ENCODE results near the gene CKAP4. TPM values are rescaled to one million over a fixed set of nuclear protein-coding genes. Genes with fewer than 3 reads are reported as not detected.
A peak's percentile ranks its signal among the peaks of the same experiment; 100 is the strongest.

CKAP4 gene
- total and polyA plus RNA-seq, 2 of the 13 experiments (the other 11 are each of a cell fraction or from before 2014, with no cell fraction given): 39.2 to 70.2 TPM

GRCh38 chr12:106282457-106283097 lies 34.8 kb upstream of the CKAP4 start (continued):
- TF ChIP-seq MAX (IDR thresholded peaks at IDR 0.05): peak; percentile 47; the same call in 1 of the 2 replicates
- peak; percentile 87 for TF ChIP-seq STAG1 (CRISPR knock-in tag; IDR thresholded peaks at IDR 0.05)
- peak; percentile 57; the same call in 1 of the 2 replicates for TF ChIP-seq DMAP1 (CRISPR knock-in tag; IDR thresholded peaks at IDR 0.05)
- TF ChIP-seq ZNF777 (CRISPR knock-in tag; IDR thresholded peaks at IDR 0.05): no peak
- peak; percentile 53 to 91; a peak in 3 of 4 replicates for TF ChIP-seq EP300 (IDR thresholded peaks at IDR 0.05; ENCODE audit: low read depth in 2 of 2, low read length in 2 of 2)
- TF ChIP-seq EP300 (CRISPR knock-in tag; IDR thresholded peaks at IDR 0.05; ENCODE audit: borderline replicate concordance): peak; percentile 86; the same call in 1 of the 2 replicates
- TF ChIP-seq ZNF850 (CRISPR knock-in tag; conservative IDR thresholded peaks at IDR 0.05): no peak
- no peak for TF ChIP-seq TRIM24 (CRISPR knock-in tag; IDR thresholded peaks at IDR 0.05)
- peak; percentile 98 for TF ChIP-seq KDM1A (CRISPR knock-in tag; IDR thresholded peaks at IDR 0.05)
- TF ChIP-seq RAD51 (IDR thresholded peaks at IDR 0.05; ENCODE audit: borderline replicate concordance): no peak
- TF ChIP-seq ELF3 (CRISPR knock-in tag; IDR thresholded peaks at IDR 0.05): peak; percentile 82
- no peak for TF ChIP-seq CHD2 (IDR thresholded peaks at IDR 0.05; ENCODE audit: low read depth, low read length)
- no peak for TF ChIP-seq SP1 (IDR thresholded peaks at IDR 0.05)
- TF ChIP-seq SP1 (CRISPR knock-in tag; IDR thresholded peaks at IDR 0.05): no peak
- no peak for TF ChIP-seq POLR2AphosphoS2 (IDR thresholded peaks at IDR 0.05; ENCODE audit: low read depth, low read length)
- no peak for TF ChIP-seq SP2 (CRISPR knock-in tag; IDR thresholded peaks at IDR 0.05)
- TF ChIP-seq MXI1 (IDR thresholded peaks at IDR 0.05; ENCODE audit: borderline replicate concordance, low read depth, low read length): peak; percentile 49; the same call in 1 of the 3 replicates
- no peak for TF ChIP-seq ZNF556 (CRISPR knock-in tag; IDR thresholded peaks at IDR 0.05; ENCODE audit: borderline replicate concordance)
- peak; percentile 82 for TF ChIP-seq ATF1 (CRISPR knock-in tag; IDR thresholded peaks at IDR 0.05)
- TF ChIP-seq ONECUT2 (CRISPR knock-in tag; IDR thresholded peaks at IDR 0.05): peak; percentile 42; the same call in 1 of the 2 replicates
- TF ChIP-seq STAT5B (CRISPR knock-in tag; IDR thresholded peaks at IDR 0.05): 0 out of 2 replicates have a peak, but pooled peaks have one; percentile 29
- peak; percentile 41; the same call in 1 of the 2 replicates for TF ChIP-seq ZNF652 (CRISPR knock-in tag; IDR thresholded peaks at IDR 0.05; ENCODE audit: borderline replicate concordance, low read depth)
- no peak for TF ChIP-seq GLI4 (CRISPR knock-in tag; IDR thresholded peaks at IDR 0.05; ENCODE audit: borderline replicate concordance)
- no peak for TF ChIP-seq ZBTB49 (CRISPR knock-in tag; IDR thresholded peaks at IDR 0.05; ENCODE audit: borderline replicate concordance)
- TF ChIP-seq NFATC3 (CRISPR knock-in tag; IDR thresholded peaks at IDR 0.05): no peak
- peak; percentile 58; the same call in 1 of the 2 replicates for TF ChIP-seq ETV5 (CRISPR knock-in tag; IDR thresholded peaks at IDR 0.05; ENCODE audit: borderline replicate concordance)
- no peak for TF ChIP-seq ZNF256 (CRISPR knock-in tag; conservative IDR thresholded peaks at IDR 0.05)
- no peak for TF ChIP-seq BRF2 (CRISPR knock-in tag; IDR thresholded peaks at IDR 0.05)
- no peak for TF ChIP-seq KMT2B (CRISPR knock-in tag; IDR thresholded peaks at IDR 0.05)
- TF ChIP-seq KDM4B (CRISPR knock-in tag; IDR thresholded peaks at IDR 0.05): peak; percentile 57; the same call in 1 of the 2 replicates
- peak; percentile 64; the same call in 1 of the 2 replicates for TF ChIP-seq NFKBIZ (CRISPR knock-in tag; IDR thresholded peaks at IDR 0.05)

Data from HepG2 (cell line).